PC-9 (cell line): ENCODE data around the gene CPNE4. TPM values are rescaled to one million over a fixed set of nuclear protein-coding genes. Genes with fewer than 3 reads are reported as not detected.

Experiments
- BruUV-seq: library from RNA; stranded (reverse); fragments of 400-500 nt; replicated peaks from 2 replicates; lab custom pipeline; 2021; lab: Mats Ljungman, UMichigan
- CTCF ChIA-PET: fragments of 300-600 bp; sonication (Branson Sonifier 250); formaldehyde crosslinking; loops from one replicate; lab custom pipeline; 2022; ENCODE audit warnings: antibody characterized with exemption; lab: Charles Lee
- POLR2A ChIA-PET: fragments of 300-600 bp; sonication (Branson Sonifier 250); formaldehyde crosslinking; loops from one replicate; lab custom pipeline; 2022; ENCODE audit warnings: antibody characterized with exemption; ENCODE audit not compliant: unreplicated experiment; lab: Charles Lee
- DNase-seq, 2 experiments: peaks; one replicate each; pipeline versions ENCODE4 v3.0.0 to v3.0.0-alpha.2; 2015 to 2022; ENCODE audit warnings: mixed read lengths in 1 of 2
- H2AFZ ChIP-seq: fragments of 200-600 bp; sonication (generic); 2 replicates; pipeline ENCODE4 v1.8.1; 2017; ENCODE audit warnings: antibody characterized with exemption
- H3F3A ChIP-seq: fragments of 200-600 bp; sonication (generic); 2 replicates; pipeline ENCODE4 v1.8.1; 2017; ENCODE audit warnings: antibody characterized with exemption, mild to moderate bottlenecking, low read depth; ENCODE audit not compliant: insufficient read depth
- H3K27ac ChIP-seq: fragments of 200-600 bp; sonication (generic); 2 replicates; pipeline ENCODE4 v1.6.1; 2016; ENCODE audit warnings: mixed run types
- H3K27me3 ChIP-seq: fragments of 200-600 bp; sonication (generic); 2 replicates; pipeline ENCODE4 v1.6.1; 2016; ENCODE audit warnings: low read depth, mixed run types; ENCODE audit not compliant: insufficient read depth
- H3K36me3 ChIP-seq: fragments of 200-600 bp; sonication (generic); 2 replicates; pipeline ENCODE4 v1.6.1; 2016; ENCODE audit warnings: low read depth, mixed run types
- H3K4me1 ChIP-seq: fragments of 200-600 bp; sonication (generic); replicated peaks from 2 replicates; pipeline ENCODE4 v1.6.1; 2016; ENCODE audit warnings: mixed run types; ENCODE audit not compliant: insufficient read depth
- H3K4me2 ChIP-seq: fragments of 200-600 bp; sonication (generic); 2 replicates; pipeline ENCODE4 v1.6.1; 2017; ENCODE audit warnings: mixed run types
- H3K4me3 ChIP-seq: fragments of 200-600 bp; sonication (generic); 2 replicates; pipeline ENCODE4 v1.6.1; 2016; ENCODE audit warnings: mixed run types
- H3K79me2 ChIP-seq: fragments of 200-600 bp; sonication (generic); 2 replicates; pipeline ENCODE4 v1.6.1; 2017; ENCODE audit warnings: low read depth, mixed run types
- H3K9me2 ChIP-seq: fragments of 200-600 bp; sonication (generic); 2 replicates; pipeline ENCODE4 v1.8.1; 2017; ENCODE audit warnings: mild to moderate bottlenecking; ENCODE audit not compliant: insufficient read depth
- H3K9me3 ChIP-seq: fragments of 200-600 bp; sonication (generic); 2 replicates; pipeline ENCODE4 v1.8.1; 2016; ENCODE audit warnings: low read depth; ENCODE audit not compliant: insufficient read depth
- H4K20me1 ChIP-seq: fragments of 200-600 bp; sonication (generic); 2 replicates; pipeline ENCODE4 v1.8.1; 2017; ENCODE audit not compliant: insufficient read depth
- CTCF ChIP-seq: fragments of 200-600 bp; sonication (generic); conservative IDR thresholded peaks from 2 replicates; pipeline ENCODE4 v1.6.1; 2017; ENCODE audit warnings: mixed run types, antibody characterized with exemption, mild to moderate bottlenecking, moderate library complexity
- EZH2 ChIP-seq: fragments of 200-600 bp; sonication (generic); IDR thresholded peaks from 2 replicates; pipeline ENCODE4 v1.8.0; 2017; ENCODE audit warnings: antibody characterized with exemption, low read depth
- intact Hi-C: fragments of 100-400 bp; cut with micrococcal nuclease; formaldehyde crosslinking; loops from one replicate; pipeline ENCODE4 v1.10.0; 2022; ENCODE audit not compliant: unreplicated experiment
- total RNA-seq: library from RNA; stranded (reverse); gene quantifications from 2 replicates; pipeline ENCODE4 v1.2.3, GENCODE V29; 2021

CPNE4 gene
- total RNA-seq, 1 experiment from 2014 or later: 0.22 TPM

- CTCF ChIA-PET: no interaction called here
These were observed 11.9 kb downstream of the CPNE4 start for GRCh38 chr3:132022914-132023313.

GRCh38 chr3:132020058-132020457, 14.8 kb downstream of the CPNE4 start:
- H3K4me2 ChIP-seq: no peak overlapping the region
- H3K79me2 ChIP-seq: no peaks in the 10 kb centered on the region
- H3K9me3 ChIP-seq: no peaks in the 10 kb centered on the region
- no peaks in the 10 kb centered on the region for H3K27me3 ChIP-seq
- intact Hi-C loops: loop anchor here (10.0 kb wide), 1 partner anchor 785 kb away; no protein-coding TSS in a partner anchor
- no peaks in the 10 kb centered on the region for H4K20me1 ChIP-seq
- H3K9me2 ChIP-seq: no peaks in the 10 kb centered on the region
- H2AFZ ChIP-seq: no peak overlapping the region
- no TSS peak for BruUV-seq
- TF ChIP-seq CTCF (no peak), EZH2 (no peak)
- ChIA-PET CTCF (no interaction called here), POLR2A (no interaction called here)
- DNase-seq: no peak
- no peaks in the 10 kb centered on the region for H3F3A ChIP-seq
- peaks cover 5% of the 10 kb centered on the region; the same call in 1 of the 2 replicates for H3K4me1 ChIP-seq
- H3K27ac ChIP-seq: no peak overlapping the region
- H3K36me3 ChIP-seq: no peaks in the 10 kb centered on the region
- no peak overlapping the region for H3K4me3 ChIP-seq

More at GRCh38 chr3:132022914-132023313, 11.9 kb downstream of the CPNE4 start:
- H4K20me1 ChIP-seq: no peaks in the 10 kb centered on the region
- no peaks in the 10 kb centered on the region for H3K27me3 ChIP-seq
- no peak for DNase-seq
- no peaks in the 10 kb centered on the region for H3K79me2 ChIP-seq
- H3K4me2 ChIP-seq: no peak overlapping the region
- intact Hi-C loops: loop anchor here (10.0 kb wide), 1 partner anchor 788 kb away; no protein-coding TSS in a partner anchor
- POLR2A ChIA-PET: interaction anchor here (0.6 kb wide), 1 partner anchor 426 kb away, joined by 5 read pairs; no protein-coding TSS in a partner anchor
- no TSS peak for BruUV-seq
- H3K4me1 ChIP-seq: no peaks in the 10 kb centered on the region
- no peak overlapping the region for H3K27ac ChIP-seq
- no peaks in the 10 kb centered on the region for H3F3A ChIP-seq
- no peaks in the 10 kb centered on the region for H3K9me3 ChIP-seq
- H2AFZ ChIP-seq: no peak overlapping the region
- no peaks in the 10 kb centered on the region for H3K9me2 ChIP-seq
- no peaks in the 10 kb centered on the region for H3K36me3 ChIP-seq
- TF ChIP-seq CTCF (no peak), EZH2 (no peak)
- no peak overlapping the region for H3K4me3 ChIP-seq

GRCh38 chr3:132017137-132017536, 17.7 kb downstream of the CPNE4 start:
- ChIA-PET CTCF (interaction anchor here (0.7 kb wide), 1 partner anchor 12 kb away, joined by 3 read pairs; no protein-coding TSS in a partner anchor), POLR2A (interaction anchor here (0.6 kb wide), 1 partner anchor 18 kb away, joined by 3 read pairs; no protein-coding TSS in a partner anchor)
- no peak for DNase-seq
- H3K27ac ChIP-seq: no peak overlapping the region
- H4K20me1 ChIP-seq: no peaks in the 10 kb centered on the region
- H3F3A ChIP-seq: no peaks in the 10 kb centered on the region
- H3K4me1 ChIP-seq: peaks cover 5% of the 10 kb centered on the region; the same call in 1 of the 2 replicates
- H3K36me3 ChIP-seq: no peaks in the 10 kb centered on the region
- H3K4me2 ChIP-seq: no peak overlapping the region
- H3K9me3 ChIP-seq: no peaks in the 10 kb centered on the region
- no peaks in the 10 kb centered on the region for H3K27me3 ChIP-seq
- no TSS peak for BruUV-seq
- H3K9me2 ChIP-seq: no peaks in the 10 kb centered on the region
- H2AFZ ChIP-seq: no peak overlapping the region
- intact Hi-C loops: no loop called here
- TF ChIP-seq CTCF: no peak
- no peak for TF ChIP-seq EZH2
- H3K4me3 ChIP-seq: no peak overlapping the region
- no peaks in the 10 kb centered on the region for H3K79me2 ChIP-seq
